Astrocyte of the spinal cord (primary cell): Measurements from ENCODE around the gene LARP4.

Source experiments
- DNase-seq: peaks from one replicate; pipeline ENCODE4 v3.0.0; 2011; ENCODE audit warnings: low read depth, low spot score
- H3K4me3 ChIP-seq: 2 replicates; pipeline ENCODE4 v1.5.1; 2011; ENCODE audit warnings: low read depth, mild to moderate bottlenecking, low read length, moderate library complexity
- CTCF ChIP-seq: IDR thresholded peaks from 2 replicates; pipeline ENCODE4 v1.5.1; 2012; ENCODE audit warnings: low read depth, mild to moderate bottlenecking, low read length, inconsistent platforms
- in situ Hi-C: cut with HindIII; loops from 2 replicates; pipeline ENCODE4 v1.10.0; 2017; ENCODE audit warnings: low sequenced_read_pairs

The LARP4 gene

GRCh38 chr12:50527359-50527726 lies 126.7 kb downstream of the LARP4 start:
- H3K4me3 ChIP-seq: no peak overlapping the region
- DNase-seq: no peak
- in situ Hi-C loops: no loop called here
- no peak for TF ChIP-seq CTCF

- TF ChIP-seq CTCF: no peak
- DNase-seq: no peak
- H3K4me3 ChIP-seq: no peak overlapping the region
- in situ Hi-C loops: no loop called here
These were observed 128.1 kb downstream of the LARP4 start for GRCh38 chr12:50528800-50529199.

GRCh38 chr12:50529345-50529744 lies 128.7 kb downstream of the LARP4 start:
- H3K4me3 ChIP-seq: no peak overlapping the region
- in situ Hi-C loops: no loop called here
- no peak for DNase-seq
- no peak for TF ChIP-seq CTCF
